NCI-H82 (cell line): ENCODE data around the gene SLC24A3.

ENCODE experiments used
- DNase-seq: peaks from one replicate; lab custom pipeline; 2025; lab: John Stamatoyannopoulos, UW

SLC24A3 gene

GRCh38 chr20:19713822-19714578 is 501.6 kb downstream of the SLC24A3 start:
- no peak for DNase-seq

GRCh38 chr20:19714579-19714840 is 502.1 kb downstream of the SLC24A3 start:
- DNase-seq = no peak

- DNase-seq = no peak
Observed at GRCh38 chr20:19715986-19716385, 503.5 kb downstream of the SLC24A3 start.

GRCh38 chr20:19718880-19719279 is 506.4 kb downstream of the SLC24A3 start:
- no peak for DNase-seq

- no peak for DNase-seq
Observed at GRCh38 chr20:19720991-19721390, 508.5 kb downstream of the SLC24A3 start.

- no peak for DNase-seq
Observed at GRCh38 chr20:19723051-19723450, 510.6 kb downstream of the SLC24A3 start.

GRCh38 chr20:19723813-19724430 is 511.5 kb downstream of the SLC24A3 start:
- no peak for DNase-seq

GRCh38 chr20:19725373-19725772 is 512.9 kb downstream of the SLC24A3 start:
- DNase-seq = no peak

- no peak for DNase-seq
Observed at GRCh38 chr20:19725814-19726525, 513.5 kb downstream of the SLC24A3 start.

- DNase-seq = no peak
Observed at GRCh38 chr20:19727251-19727847, 514.9 kb downstream of the SLC24A3 start.

GRCh38 chr20:19729672-19730071 is 517.2 kb downstream of the SLC24A3 start:
- DNase-seq = no peak

GRCh38 chr20:19730706-19731105 is 518.3 kb downstream of the SLC24A3 start:
- DNase-seq = no peak

- no peak for DNase-seq
Observed at GRCh38 chr20:19734811-19735210, 522.4 kb downstream of the SLC24A3 start.

- DNase-seq = peak; percentile 76
Observed at GRCh38 chr20:19735446-19735845, 523.0 kb downstream of the SLC24A3 start.

GRCh38 chr20:19737025-19737424 is 524.6 kb downstream of the SLC24A3 start:
- no peak for DNase-seq

GRCh38 chr20:19738951-19739350 is 526.5 kb downstream of the SLC24A3 start:
- no peak for DNase-seq

GRCh38 chr20:19739351-19739750 is 526.9 kb downstream of the SLC24A3 start:
- no peak for DNase-seq

- no peak for DNase-seq
Observed at GRCh38 chr20:19740512-19740911, 528.1 kb downstream of the SLC24A3 start.

GRCh38 chr20:19741924-19742323 is 529.5 kb downstream of the SLC24A3 start:
- DNase-seq = peak; percentile 17

- DNase-seq = no peak
Observed at GRCh38 chr20:19742974-19743639, 530.7 kb downstream of the SLC24A3 start.

GRCh38 chr20:19743640-19743995 is 531.2 kb downstream of the SLC24A3 start:
- DNase-seq = no peak

GRCh38 chr20:19745106-19745505 is 532.7 kb downstream of the SLC24A3 start:
- DNase-seq = no peak
